Measurements from ENCODE around the gene PRKD2. TPM values are rescaled to one million over a fixed set of nuclear protein-coding genes. Genes with fewer than 3 reads are reported as not detected.
A peak's percentile ranks its signal among the peaks of the same experiment; 100 is the strongest.

Gene PRKD2
- total and polyA plus RNA-seq, 5 experiments from 2014 or later = 28.6 to 102 (median 79.7) TPM

- H3K27me3 Mint-ChIP-seq = no peaks in the 10 kb centered on the region
- POLR2A ChIA-PET = interaction anchor here (1.1 kb wide), 1 partner anchor 17 kb away, joined by 3 read pairs; no protein-coding TSS in a partner anchor
- ATAC-seq (no peak), DNase-seq (no peak)
- H3K36me3 Mint-ChIP-seq = peaks cover 0 to 99% (median 21%) of the 10 kb centered on the region in 3 donors
- H3K4me1 Mint-ChIP-seq = peaks cover 0 to 19% (median 15%) of the 10 kb centered on the region in 4 donors
- no peaks in the 10 kb centered on the region for H3K9me3 Mint-ChIP-seq
- peak overlapping the region in 5 of 10 donors; percentile 14 to 60 (median 25) for H3K27ac Mint-ChIP-seq
- no peak overlapping the region for H3K4me3 Mint-ChIP-seq
Measured at GRCh38 chr19:46693760-46694159, 23.2 kb downstream of the PRKD2 start.

- peaks cover 0 to 96% (median 21%) of the 10 kb centered on the region in 3 donors for H3K36me3 Mint-ChIP-seq
- no peak for DNase-seq
- peak overlapping the region; percentile 4 to 94 (median 67) for H3K27ac Mint-ChIP-seq
- POLR2A ChIA-PET = interaction anchor here (1.1 kb wide), 1 partner anchor 18 kb away, joined by 3 read pairs; no protein-coding TSS in a partner anchor
- ATAC-seq = no peak
- peaks cover 0 to 19% (median 15%) of the 10 kb centered on the region in 4 donors for H3K4me1 Mint-ChIP-seq
- no peaks in the 10 kb centered on the region for H3K9me3 Mint-ChIP-seq
- no peak overlapping the region for H3K4me3 Mint-ChIP-seq
- no peaks in the 10 kb centered on the region for H3K27me3 Mint-ChIP-seq
Measured at GRCh38 chr19:46692918-46693722, 23.8 kb downstream of the PRKD2 start.

- H3K27ac Mint-ChIP-seq = peak overlapping the region in 8 of 10 donors; percentile 19 to 94 (median 82)
- peaks cover 0 to 97% (median 20%) of the 10 kb centered on the region in 3 donors for H3K36me3 Mint-ChIP-seq
- no peak for ATAC-seq
- no peaks in the 10 kb centered on the region for H3K9me3 Mint-ChIP-seq
- H3K4me3 Mint-ChIP-seq = no peak overlapping the region
- H3K27me3 Mint-ChIP-seq = no peaks in the 10 kb centered on the region
- POLR2A ChIA-PET = no interaction called here
- DNase-seq = no peak
- peaks cover 0 to 19% (median 15%) of the 10 kb centered on the region in 4 donors for H3K4me1 Mint-ChIP-seq
Measured at GRCh38 chr19:46691948-46692347, 25.0 kb downstream of the PRKD2 start.

GRCh38 chr19:46691104-46691503 is 25.8 kb downstream of the PRKD2 start:
- H3K27me3 Mint-ChIP-seq = no peaks in the 10 kb centered on the region
- POLR2A ChIA-PET = no interaction called here
- peak overlapping the region in 7 of 10 donors; percentile 29 to 94 (median 67) for H3K27ac Mint-ChIP-seq
- H3K36me3 Mint-ChIP-seq = peaks cover 0 to 96% (median 20%) of the 10 kb centered on the region in 3 donors
- DNase-seq = no peak
- H3K4me3 Mint-ChIP-seq = no peak overlapping the region
- peaks cover 0 to 19% (median 14%) of the 10 kb centered on the region in 4 donors for H3K4me1 Mint-ChIP-seq
- ATAC-seq = no peak
- no peaks in the 10 kb centered on the region for H3K9me3 Mint-ChIP-seq

DNA sequence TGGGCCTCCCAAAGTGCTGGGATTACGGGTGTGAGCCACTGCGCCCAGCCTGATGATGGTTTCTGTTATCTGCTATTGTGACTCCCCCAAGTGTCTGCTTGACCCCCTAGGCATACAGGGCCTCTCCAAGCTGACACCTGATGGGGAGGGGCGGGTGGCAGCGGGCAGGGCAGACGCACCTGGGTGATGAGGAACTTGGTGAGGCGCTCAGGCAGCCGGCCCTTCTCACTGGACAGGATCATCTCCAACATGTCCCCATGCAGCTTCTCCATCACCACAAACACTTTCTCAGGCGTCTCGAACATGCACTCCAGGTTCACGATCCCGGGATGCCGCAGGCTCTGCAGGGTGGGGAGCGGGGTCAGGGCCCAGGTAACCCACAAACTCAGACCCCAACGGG is 27.6 kb downstream of the PRKD2 start:
- POLR2A ChIA-PET = interaction anchor here (0.6 to 0.7 kb wide), 2 partner anchors 27 to 89 kb away, joined by 3 to 4 read pairs; no protein-coding TSS in a partner anchor
- Mint-ChIP-seq H3K27ac (peak overlapping the region in 1 of 10 donors; percentile 71), H3K36me3 (peaks cover 0 to 97% (median 20%) of the 10 kb centered on the region in 3 donors), H3K4me1 (peaks cover 0 to 14% (median 13%) of the 10 kb centered on the region in 4 donors), H3K27me3 (no peaks in the 10 kb centered on the region), H3K9me3 (no peaks in the 10 kb centered on the region), H3K4me3 (no peak overlapping the region)
- DNase-seq (no peak), ATAC-seq (no peak)

DNA sequence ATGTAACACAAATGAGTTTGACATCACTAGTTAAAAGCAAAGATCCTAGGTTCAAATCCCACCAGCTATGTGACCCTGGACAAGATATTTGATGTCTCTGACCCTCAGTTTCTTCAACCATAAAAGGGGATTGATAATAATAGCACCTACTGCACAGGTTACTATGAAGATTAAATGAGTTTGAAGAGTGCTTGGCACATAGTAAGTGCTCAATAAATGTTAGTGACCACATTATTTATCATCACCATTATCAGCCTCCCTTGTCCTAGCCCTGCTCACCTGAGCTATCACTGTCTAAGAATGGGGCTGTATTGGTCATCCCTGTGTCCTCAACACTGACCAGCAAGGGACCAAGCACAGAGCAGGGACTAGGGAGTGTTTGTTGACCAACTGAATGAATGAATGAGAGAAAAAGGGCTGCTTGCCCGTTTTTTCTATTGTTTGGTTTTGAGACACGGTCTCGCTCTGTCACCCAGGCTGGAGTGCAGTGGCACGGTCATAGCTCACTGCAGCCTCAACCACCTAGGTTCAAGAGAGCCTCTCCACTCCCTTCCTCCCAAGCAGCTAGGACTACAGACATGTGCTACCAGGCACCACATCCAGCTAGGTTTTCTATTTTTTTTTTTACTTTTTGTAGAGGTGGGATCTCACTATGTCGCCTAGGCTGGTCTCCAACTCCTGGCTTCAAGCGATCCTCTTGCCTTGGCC is 29.3 kb downstream of the PRKD2 start:
- H3K4me3 Mint-ChIP-seq = no peak overlapping the region
- no peaks in the 10 kb centered on the region for H3K27me3 Mint-ChIP-seq
- no peak for DNase-seq
- peaks cover 0 to 12% (median 11%) of the 10 kb centered on the region in 4 donors for H3K4me1 Mint-ChIP-seq
- no peak for ATAC-seq
- no peaks in the 10 kb centered on the region for H3K9me3 Mint-ChIP-seq
- peaks cover 0 to 97% (median 18%) of the 10 kb centered on the region in 3 donors for H3K36me3 Mint-ChIP-seq
- POLR2A ChIA-PET = interaction anchor here (0.6 to 1.0 kb wide), 3 partner anchors 15 to 347 kb away, joined by 3 read pairs; partner anchors contain the start of gene DACT3
- peak overlapping the region in 2 of 10 donors; percentile 16 to 64 for H3K27ac Mint-ChIP-seq

GRCh38 chr19:46685189-46685588 is 31.7 kb downstream of the PRKD2 start:
- ATAC-seq (no peak), DNase-seq (no peak)
- H3K4me3 Mint-ChIP-seq = no peak overlapping the region
- H3K27ac Mint-ChIP-seq = peak overlapping the region in 6 of 10 donors; percentile 10 to 81 (median 60)
- peaks cover 0 to 4% (median 2%) of the 10 kb centered on the region in 4 donors for H3K4me1 Mint-ChIP-seq
- H3K27me3 Mint-ChIP-seq = no peaks in the 10 kb centered on the region
- POLR2A ChIA-PET = interaction anchor here (0.7 kb wide), 1 partner anchor 120 kb away, joined by 3 read pairs; no protein-coding TSS in a partner anchor
- H3K9me3 Mint-ChIP-seq = no peaks in the 10 kb centered on the region
- peaks cover 0 to 97% (median 7%) of the 10 kb centered on the region in 3 donors for H3K36me3 Mint-ChIP-seq

DNA sequence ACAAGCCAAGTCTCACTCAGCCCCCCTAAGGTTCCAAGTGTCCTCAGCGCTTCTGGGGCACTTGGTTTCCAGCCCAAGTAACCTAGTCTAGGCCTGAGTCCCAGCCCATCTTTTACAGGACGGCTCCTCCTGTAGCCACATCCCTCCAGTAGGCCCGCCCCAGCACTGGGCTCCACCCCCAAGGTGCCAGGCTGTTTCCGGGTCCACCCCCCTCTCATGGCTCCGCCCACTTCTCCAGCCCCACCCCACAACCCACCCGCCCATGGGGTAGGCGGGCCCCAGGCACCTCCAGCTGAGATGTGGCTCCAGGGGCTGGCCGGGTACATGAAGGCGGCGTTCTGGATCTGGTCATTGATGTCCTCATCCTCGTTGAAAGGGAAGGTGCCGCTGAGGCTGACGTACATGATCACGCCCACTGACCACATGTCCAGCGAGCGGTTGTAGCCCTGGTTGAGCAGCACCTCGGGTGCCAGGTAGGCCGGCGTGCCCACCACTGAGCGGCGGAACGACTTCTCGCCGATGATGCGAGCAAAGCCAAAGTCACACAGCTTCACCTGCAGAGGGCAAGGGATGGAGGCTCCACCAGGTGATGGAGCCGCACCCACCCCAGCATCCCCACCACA is 38.7 kb downstream of the PRKD2 start:
- Mint-ChIP-seq H3K4me3 (no peak overlapping the region), H3K27me3 (no peaks in the 10 kb centered on the region), H3K4me1 (peaks cover 0 to 10% (median 5%) of the 10 kb centered on the region in 4 donors), H3K9me3 (no peaks in the 10 kb centered on the region), H3K27ac (peak overlapping the region in 7 of 10 donors; percentile 59 to 85 (median 67)), H3K36me3 (peaks cover 0 to 97% (median 14%) of the 10 kb centered on the region in 3 donors)
- POLR2A ChIA-PET = no interaction called here
- DNase-seq (peak; percentile 20 to 72 (median 58)), ATAC-seq (peak; percentile 86 to 97)

DNA sequence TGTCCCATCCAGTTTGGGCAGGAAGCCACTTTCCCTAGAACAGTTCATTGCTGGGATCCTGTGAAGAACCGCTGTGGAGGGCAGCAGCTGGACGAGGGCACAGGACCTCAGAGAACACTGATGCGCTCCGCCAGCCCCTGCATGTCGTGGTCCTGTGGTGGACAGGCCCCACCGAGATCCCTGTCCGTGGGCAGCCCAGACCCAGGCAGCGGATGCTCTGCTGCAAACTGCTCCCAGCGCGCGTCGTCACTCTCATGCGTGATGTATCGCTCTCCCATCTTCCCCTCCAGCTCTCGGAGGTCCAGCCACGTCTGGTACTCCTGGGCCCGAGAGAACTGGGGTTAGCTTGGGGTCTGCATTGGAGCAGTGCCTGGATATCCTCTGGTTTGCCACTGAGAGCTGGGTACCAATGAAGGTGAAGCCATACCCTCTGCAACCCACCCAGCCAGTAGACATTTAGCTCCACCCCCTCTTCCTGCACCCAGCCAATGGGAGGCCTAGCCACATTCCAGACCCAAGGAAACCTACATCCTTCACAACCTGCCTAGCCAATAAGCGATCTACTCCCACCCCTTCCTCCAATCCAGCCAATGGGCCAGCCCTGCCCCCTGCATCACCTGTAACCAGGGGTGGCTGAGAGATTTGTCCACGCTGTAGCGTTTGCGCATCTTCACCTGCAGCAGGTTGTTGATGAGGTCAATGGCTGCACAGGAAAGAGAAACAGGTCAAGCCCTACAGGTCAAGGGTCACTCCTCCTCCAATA is 42.3 kb downstream of the PRKD2 start:
- peak overlapping the region in 4 of 10 donors; percentile 11 to 88 (median 54) for H3K27ac Mint-ChIP-seq
- POLR2A ChIA-PET = interaction anchor here (0.8 to 1.0 kb wide), 2 partner anchors 10 to 40 kb away, joined by 3 read pairs; no protein-coding TSS in a partner anchor
- peaks cover 0 to 15% (median 4%) of the 10 kb centered on the region in 9 donors for H3K9me3 Mint-ChIP-seq
- no peaks in the 10 kb centered on the region for H3K27me3 Mint-ChIP-seq
- no peak for ATAC-seq
- H3K4me3 Mint-ChIP-seq = no peak overlapping the region
- peaks cover 5 to 72% (median 16%) of the 10 kb centered on the region in 3 donors for H3K36me3 Mint-ChIP-seq
- DNase-seq = no peak
- H3K4me1 Mint-ChIP-seq = peaks cover 0 to 9% (median 3%) of the 10 kb centered on the region in 4 donors

DNA sequence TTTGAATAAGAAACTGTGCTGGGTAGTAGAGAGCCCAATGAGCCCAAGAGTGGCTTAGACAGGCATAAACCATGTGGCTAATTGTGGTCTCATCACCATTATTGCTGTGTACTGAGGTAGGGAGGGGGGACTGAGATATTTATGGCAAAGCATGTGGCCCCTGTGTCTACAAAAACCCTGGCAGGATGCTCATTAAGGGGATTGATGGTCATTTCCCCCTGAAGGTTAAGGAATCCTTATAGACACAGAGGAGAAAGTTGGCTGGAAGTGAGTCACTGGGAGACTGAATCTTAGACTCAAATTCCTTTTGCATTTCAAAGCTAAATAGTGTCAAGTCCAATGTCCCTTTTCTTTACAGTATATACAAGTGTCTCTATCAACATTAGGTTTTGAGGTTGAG is 46.1 kb downstream of the PRKD2 start:
- no peak for DNase-seq
- Mint-ChIP-seq H3K27me3 (no peaks in the 10 kb centered on the region), H3K27ac (peak overlapping the region in 3 of 10 donors; percentile 53 to 82 (median 71)), H3K4me3 (no peak overlapping the region), H3K36me3 (peaks cover 5 to 36% (median 14%) of the 10 kb centered on the region in 3 donors), H3K4me1 (peaks cover 0 to 2% (median 0%) of the 10 kb centered on the region in 4 donors), H3K9me3 (peaks cover 0 to 15% (median 4%) of the 10 kb centered on the region in 9 donors)
- POLR2A ChIA-PET = no interaction called here
- no peak for ATAC-seq

DNA sequence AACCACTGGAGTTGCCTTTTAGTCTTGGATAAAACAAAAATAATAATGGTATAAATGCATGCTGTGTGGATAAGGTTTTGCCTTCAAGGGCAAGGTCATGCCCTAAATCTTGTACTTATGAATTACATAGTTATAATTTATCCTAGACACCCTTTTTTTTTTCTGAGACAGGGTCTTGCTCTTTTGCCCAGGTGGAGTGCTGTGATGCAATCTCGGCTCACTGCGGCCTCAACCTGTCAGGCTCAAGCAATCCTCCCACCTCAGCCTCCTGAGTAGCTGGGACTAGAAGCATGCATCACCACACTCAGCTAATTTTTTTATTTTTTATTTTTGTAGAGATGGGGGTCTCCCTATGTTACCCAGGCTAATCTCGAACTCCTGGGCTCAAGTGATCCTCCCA is 48.3 kb downstream of the PRKD2 start:
- no peaks in the 10 kb centered on the region for H3K27me3 Mint-ChIP-seq

More for the DNA sequence above, 48.3 kb downstream of the PRKD2 start:
- DNase-seq (no peak), ATAC-seq (no peak)
- POLR2A ChIA-PET = no interaction called here
- Mint-ChIP-seq H3K9me3 (peaks cover 0 to 15% (median 4%) of the 10 kb centered on the region in 9 donors), H3K27ac (no peak overlapping the region), H3K4me3 (no peak overlapping the region), H3K4me1 (no peaks in the 10 kb centered on the region), H3K36me3 (peaks cover 5 to 14% (median 10%) of the 10 kb centered on the region in 3 donors)

Data from naive thymus-derived CD8-positive, alpha-beta T cell (primary cell).